ENCODE results near the gene CHM.

DNA sequence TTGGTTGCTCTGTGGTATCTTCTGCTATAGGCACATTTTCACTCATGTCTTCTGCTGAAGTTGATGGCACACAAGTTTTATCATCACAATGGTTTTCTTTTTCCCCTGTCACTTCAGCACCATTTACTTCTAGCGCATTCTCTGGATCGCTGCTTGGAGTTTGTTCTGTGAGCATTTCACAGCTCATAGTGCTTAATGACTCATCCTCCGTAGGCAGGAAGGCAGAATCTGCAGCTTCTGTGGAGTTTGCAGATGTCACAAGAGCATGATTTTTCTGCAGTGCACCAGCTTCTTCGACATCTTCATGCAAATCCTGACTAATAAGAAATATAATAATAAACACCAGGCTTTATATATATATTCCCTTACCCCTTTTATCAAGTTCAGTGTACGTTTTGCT lies 83.6 kb downstream of the CHM start:
- TF ChIP-seq POLR2A (IDR thresholded peaks at IDR 0.05; ENCODE audit: low read length) (no peak), GATA1 (IDR thresholded peaks at IDR 0.05; ENCODE audit: low read depth, low read length) (no peak)
